Progenitor cell of endocrine pancreas (in vitro differentiated cells): ENCODE data around the gene SLC35A5. TPM values are rescaled to one million over a fixed set of nuclear protein-coding genes. Genes with fewer than 3 reads are reported as not detected.
"Not testable (repeated sequence)": the region's sequence is repeated elsewhere in the genome, so short reads cannot be mapped to it uniquely, and the experiment has no call there.

Experiments
- DNase-seq: peaks from one replicate; pipeline ENCODE4 v3.0.0; 2021; ENCODE audit warnings: low spot score; ENCODE audit not compliant: unreplicated experiment
- H3K27ac Mint-ChIP-seq: 2 replicates; pipeline ENCODE4 v1.8.0; 2021; ENCODE audit warnings: mild to moderate bottlenecking, moderate library complexity, mixed read lengths
- H3K27me3 Mint-ChIP-seq: 2 replicates; pipeline ENCODE4 v1.8.0; 2021; ENCODE audit warnings: mixed read lengths
- H3K36me3 Mint-ChIP-seq: 2 replicates; pipeline ENCODE4 v1.8.0; 2022; ENCODE audit warnings: mixed read lengths; ENCODE audit not compliant: insufficient read depth
- H3K4me1 Mint-ChIP-seq: 2 replicates; pipeline ENCODE4 v1.8.0; 2021; ENCODE audit warnings: low read depth, mixed read lengths
- H3K4me3 Mint-ChIP-seq: 2 replicates; pipeline ENCODE4 v1.8.0; 2021; ENCODE audit warnings: low read depth, mild to moderate bottlenecking, moderate library complexity, mixed read lengths
- H3K9me3 Mint-ChIP-seq: 2 replicates; pipeline ENCODE4 v1.8.0; 2021; ENCODE audit warnings: low read depth, mixed read lengths
- total RNA-seq: library from RNA; stranded (reverse); gene quantifications from 2 replicates; pipeline ENCODE4 v1.2.1, GENCODE V29; 2021
- TF ChIP-seq, protein P1 (sequence below): fragments of 200-600 bp; sonication (generic); IDR thresholded peaks from one replicate; pipeline ENCODE4 v1.5.0; 2021; ENCODE audit warnings: antibody characterized with exemption, mild to moderate bottlenecking; ENCODE audit not compliant: unreplicated experiment

Gene SLC35A5
- total RNA-seq, 1 donor from 2014 or later, result 33.8 TPM

DNA sequence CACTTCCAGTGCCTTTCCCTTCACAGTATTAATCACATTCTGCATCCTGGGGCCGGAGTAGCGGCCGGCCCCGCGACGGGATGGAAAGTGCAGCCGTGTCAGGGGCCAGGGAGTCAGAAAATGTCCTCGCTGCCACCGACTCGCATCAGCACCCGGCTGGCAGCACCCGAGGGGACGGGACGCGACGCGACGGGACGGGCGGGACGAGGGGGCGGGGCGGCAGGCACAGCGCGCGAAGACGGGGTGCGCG is 436 bp upstream of the SLC35A5 start:
- Mint-ChIP-seq H3K36me3 (peaks cover 5% of the 10 kb centered on the region), H3K27me3 (no peaks in the 10 kb centered on the region), H3K9me3 (no peaks in the 10 kb centered on the region), H3K4me1 (peaks cover 21% of the 10 kb centered on the region), H3K27ac (peak overlapping the region; percentile 96), H3K4me3 (peak overlapping the region; percentile 92)
- no peak for DNase-seq
- TF ChIP-seq, protein P1, sequence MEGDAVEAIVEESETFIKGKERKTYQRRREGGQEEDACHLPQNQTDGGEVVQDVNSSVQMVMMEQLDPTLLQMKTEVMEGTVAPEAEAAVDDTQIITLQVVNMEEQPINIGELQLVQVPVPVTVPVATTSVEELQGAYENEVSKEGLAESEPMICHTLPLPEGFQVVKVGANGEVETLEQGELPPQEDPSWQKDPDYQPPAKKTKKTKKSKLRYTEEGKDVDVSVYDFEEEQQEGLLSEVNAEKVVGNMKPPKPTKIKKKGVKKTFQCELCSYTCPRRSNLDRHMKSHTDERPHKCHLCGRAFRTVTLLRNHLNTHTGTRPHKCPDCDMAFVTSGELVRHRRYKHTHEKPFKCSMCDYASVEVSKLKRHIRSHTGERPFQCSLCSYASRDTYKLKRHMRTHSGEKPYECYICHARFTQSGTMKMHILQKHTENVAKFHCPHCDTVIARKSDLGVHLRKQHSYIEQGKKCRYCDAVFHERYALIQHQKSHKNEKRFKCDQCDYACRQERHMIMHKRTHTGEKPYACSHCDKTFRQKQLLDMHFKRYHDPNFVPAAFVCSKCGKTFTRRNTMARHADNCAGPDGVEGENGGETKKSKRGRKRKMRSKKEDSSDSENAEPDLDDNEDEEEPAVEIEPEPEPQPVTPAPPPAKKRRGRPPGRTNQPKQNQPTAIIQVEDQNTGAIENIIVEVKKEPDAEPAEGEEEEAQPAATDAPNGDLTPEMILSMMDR, result no peak

DNA sequence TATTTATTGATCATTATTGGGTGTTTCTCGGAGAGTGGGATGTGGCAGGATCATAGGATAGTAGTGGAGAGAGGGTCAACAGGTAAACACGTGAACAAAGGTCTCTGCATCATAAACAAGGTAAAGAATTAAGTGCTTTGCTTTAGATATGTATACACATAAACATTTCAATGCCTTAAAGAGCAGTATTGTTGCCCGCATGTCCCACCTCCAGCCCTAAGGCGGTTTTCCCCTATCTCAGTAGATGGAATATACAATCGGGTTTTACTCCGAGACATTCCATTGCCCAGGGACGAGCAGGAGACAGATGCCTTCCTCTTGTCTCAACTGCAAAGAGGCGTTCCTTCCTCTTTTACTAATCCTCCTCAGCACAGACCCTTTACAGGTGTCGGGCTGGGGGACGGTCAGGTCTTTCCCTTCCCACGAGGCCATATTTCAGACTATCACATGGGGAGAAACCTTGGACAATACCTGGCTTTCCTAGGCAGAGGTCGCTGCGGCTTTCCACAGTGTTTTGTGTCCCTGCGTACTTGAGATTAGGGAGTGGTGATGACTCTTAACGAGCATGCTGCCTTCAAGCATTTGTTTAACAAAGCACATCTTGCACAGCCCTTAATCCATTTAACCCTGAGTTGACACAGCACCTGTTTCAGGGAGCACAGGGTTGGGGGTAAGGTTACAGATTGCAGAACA is 2.5 kb downstream of the SLC35A5 start:
- peaks cover 20% of the 10 kb centered on the region for H3K4me1 Mint-ChIP-seq
- H3K27me3 Mint-ChIP-seq, H3K9me3 Mint-ChIP-seq, H3K27ac Mint-ChIP-seq, H3K4me3 Mint-ChIP-seq, DNase-seq, H3K36me3 Mint-ChIP-seq: not testable (repeated sequence)
- TF ChIP-seq, protein P1, result peak; percentile 11

DNA sequence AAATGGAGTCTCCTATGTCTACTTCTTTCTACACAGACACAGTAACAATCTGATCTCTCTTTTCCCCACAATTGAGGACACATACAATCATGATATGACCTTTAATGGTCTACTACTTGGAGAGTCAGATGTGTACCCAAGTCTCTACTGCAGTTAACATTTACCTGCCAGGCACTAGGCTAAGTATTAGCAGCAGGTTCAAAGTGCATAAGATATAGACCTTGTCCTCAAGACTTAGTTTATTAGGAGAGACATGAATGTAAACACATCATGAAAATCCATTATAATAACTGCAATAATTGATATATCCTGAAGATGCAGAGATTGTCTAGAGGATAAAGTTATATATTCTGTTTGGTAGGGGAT is 3.1 kb downstream of the SLC35A5 start:
- peaks cover 14% of the 10 kb centered on the region for H3K4me1 Mint-ChIP-seq

DNA sequence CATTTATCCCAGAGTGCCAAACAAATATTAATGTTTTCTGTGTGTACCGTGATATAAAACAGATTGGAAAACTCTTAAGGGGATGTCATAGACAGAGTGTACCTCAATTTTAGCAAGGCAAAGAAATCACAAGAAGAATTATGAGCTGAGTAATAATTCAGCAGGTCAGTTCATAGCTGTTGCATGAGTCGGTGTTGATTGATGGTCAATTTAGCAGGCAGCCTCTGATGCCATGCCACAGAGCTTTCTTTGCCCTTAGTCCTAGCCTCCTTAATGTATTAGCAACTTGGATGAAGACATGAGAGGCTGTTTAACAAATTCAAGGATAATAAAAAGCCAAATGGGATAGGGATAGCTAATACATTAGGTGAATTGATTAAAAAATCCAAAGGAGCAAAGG is 6.8 kb downstream of the SLC35A5 start:
- DNase-seq, result no peak
- Mint-ChIP-seq H3K27me3 (no peaks in the 10 kb centered on the region), H3K36me3 (peaks cover 15% of the 10 kb centered on the region), H3K9me3 (no peaks in the 10 kb centered on the region), H3K27ac (no peak overlapping the region), H3K4me1 (peaks cover 2% of the 10 kb centered on the region), H3K4me3 (no peak overlapping the region)
- TF ChIP-seq, protein P1, result no peak

More for the DNA sequence above, 3.1 kb downstream of the SLC35A5 start:
- DNase-seq, result no peak
- peaks cover 4% of the 10 kb centered on the region for H3K36me3 Mint-ChIP-seq
- no peak overlapping the region for H3K4me3 Mint-ChIP-seq
- TF ChIP-seq, protein P1, result no peak
- no peaks in the 10 kb centered on the region for H3K27me3 Mint-ChIP-seq
- H3K9me3 Mint-ChIP-seq, result no peaks in the 10 kb centered on the region
- H3K27ac Mint-ChIP-seq, result no peak overlapping the region

DNA sequence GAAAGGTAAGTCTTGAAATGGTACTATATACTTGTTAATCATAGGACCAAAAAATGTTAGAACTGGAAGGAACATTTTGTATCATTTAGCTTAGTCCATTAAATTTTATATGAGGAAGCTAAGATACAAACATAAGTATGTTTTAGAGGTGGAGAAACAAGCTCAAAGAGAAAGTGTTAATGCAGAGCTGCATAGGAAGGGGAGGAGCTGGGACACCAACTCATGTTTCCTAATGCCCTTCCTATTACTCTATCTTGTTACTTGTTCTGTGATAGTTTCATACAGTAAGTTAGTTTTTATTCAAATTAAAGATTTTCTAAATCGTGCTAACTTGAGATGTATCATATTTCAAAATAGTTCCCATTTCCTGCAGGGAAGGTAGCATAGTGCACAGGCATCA is 7.4 kb downstream of the SLC35A5 start:
- Mint-ChIP-seq H3K27me3 (no peaks in the 10 kb centered on the region), H3K9me3 (no peaks in the 10 kb centered on the region), H3K4me1 (no peaks in the 10 kb centered on the region), H3K27ac (no peak overlapping the region), H3K4me3 (no peak overlapping the region), H3K36me3 (peaks cover 15% of the 10 kb centered on the region)
- no peak for DNase-seq
- TF ChIP-seq, protein P1, result no peak
